ENCODE results near the gene USP32.

Gene USP32

GRCh38 chr17:60392042-60392844 is at the start of gene USP32:
USP32 (minus strand) TSS chr17:60392133; CDS start chr17:60391939, 194 bp downstream.
- TF ChIP-seq EZH2 (IDR thresholded peaks at IDR 0.05; ENCODE audit: borderline replicate concordance, low read length) (no peak), CTCF (IDR thresholded peaks at IDR 0.05; ENCODE audit: low read length) (no peak; the same call in 1 of the 2 replicates)
- no peaks in the 10 kb centered on the region for H4K20me1 ChIP-seq (ENCODE audit: insufficient read depth, low read length)
- peak within 1 kb of the TSS; percentile 99 for H3K4me2 ChIP-seq (ENCODE audit: low read length)
- no peaks in the 10 kb centered on the region for H3K36me3 ChIP-seq (ENCODE audit: insufficient read depth, low read length)
- H3K4me3 ChIP-seq (ENCODE audit: low read depth, low read length, poor library complexity, severe bottlenecking), result peak within 1 kb of the TSS; percentile 90
- H3K27ac ChIP-seq (ENCODE audit: low read depth, low read length, poor library complexity, severe bottlenecking), result peak within 1 kb of the TSS; percentile 46
- H3K9me2 ChIP-seq (ENCODE audit: low read depth, low read length), result no peaks in the 10 kb centered on the region
- H3K4me1 ChIP-seq (ENCODE audit: insufficient read depth, low read length, severe bottlenecking), result peaks cover 27% of the 10 kb centered on the region
- 0 out of 2 replicates have a peak within 1 kb of the TSS, but pooled peaks have one; percentile 3 for H2AFZ ChIP-seq (ENCODE audit: low read length)
- H3K9ac ChIP-seq (ENCODE audit: low read length), result peak within 1 kb of the TSS; percentile 88
- peaks cover 13% of the 10 kb centered on the region for H3K79me2 ChIP-seq (ENCODE audit: insufficient read depth, low read length)
- no peaks in the 10 kb centered on the region for H3K9me3 ChIP-seq (ENCODE audit: low read length)
- peaks cover 5% of the 10 kb centered on the region; the same call in 1 of the 2 replicates for H3K27me3 ChIP-seq (ENCODE audit: insufficient read depth, low read length)
- no peaks in the 10 kb centered on the region; the same call in 1 of the 2 replicates for H3F3A ChIP-seq (ENCODE audit: insufficient read depth, low read length)

GRCh38 chr17:60439501-60439900 is 47.6 kb upstream of the USP32 start:
- Histone ChIP-seq H3K9ac (ENCODE audit: low read length) (no peak overlapping the region), H3K4me2 (ENCODE audit: low read length) (peak overlapping the region; percentile 9; the same call in 1 of the 2 replicates), H3K27ac (ENCODE audit: low read depth, low read length, poor library complexity, severe bottlenecking) (peak overlapping the region; percentile 41), H3K9me3 (ENCODE audit: low read length) (no peaks in the 10 kb centered on the region), H4K20me1 (ENCODE audit: insufficient read depth, low read length) (no peaks in the 10 kb centered on the region), H3K4me1 (ENCODE audit: insufficient read depth, low read length, severe bottlenecking) (peaks cover 36% of the 10 kb centered on the region), H3K9me2 (ENCODE audit: low read depth, low read length) (no peaks in the 10 kb centered on the region), H3K79me2 (ENCODE audit: insufficient read depth, low read length) (no peaks in the 10 kb centered on the region), H3F3A (ENCODE audit: insufficient read depth, low read length) (no peaks in the 10 kb centered on the region), H2AFZ (ENCODE audit: low read length) (0 out of 2 replicates have a peak overlapping the region, but pooled peaks have one; percentile 89), H3K36me3 (ENCODE audit: insufficient read depth, low read length) (no peaks in the 10 kb centered on the region), H3K4me3 (ENCODE audit: low read depth, low read length, poor library complexity, severe bottlenecking) (no peak overlapping the region), H3K27me3 (ENCODE audit: insufficient read depth, low read length) (no peaks in the 10 kb centered on the region)
- TF ChIP-seq CTCF (IDR thresholded peaks at IDR 0.05; ENCODE audit: low read length) (no peak), EZH2 (IDR thresholded peaks at IDR 0.05; ENCODE audit: borderline replicate concordance, low read length) (no peak)

GRCh38 chr17:60436676-60437075 is 44.7 kb upstream of the USP32 start:
- Histone ChIP-seq H4K20me1 (ENCODE audit: insufficient read depth, low read length) (no peaks in the 10 kb centered on the region), H3K27me3 (ENCODE audit: insufficient read depth, low read length) (no peaks in the 10 kb centered on the region; the same call in 1 of the 2 replicates), H3K9ac (ENCODE audit: low read length) (no peak overlapping the region), H3K27ac (ENCODE audit: low read depth, low read length, poor library complexity, severe bottlenecking) (peak overlapping the region; percentile 92), H3K9me3 (ENCODE audit: low read length) (peaks cover 10% of the 10 kb centered on the region), H3K4me1 (ENCODE audit: insufficient read depth, low read length, severe bottlenecking) (peaks cover 36% of the 10 kb centered on the region), H3K36me3 (ENCODE audit: insufficient read depth, low read length) (no peaks in the 10 kb centered on the region; the same call in 1 of the 2 replicates), H2AFZ (ENCODE audit: low read length) (0 out of 2 replicates have a peak overlapping the region, but pooled peaks have one; percentile 22), H3K79me2 (ENCODE audit: insufficient read depth, low read length) (no peaks in the 10 kb centered on the region), H3F3A (ENCODE audit: insufficient read depth, low read length) (no peaks in the 10 kb centered on the region), H3K4me2 (ENCODE audit: low read length) (no peak overlapping the region), H3K4me3 (ENCODE audit: low read depth, low read length, poor library complexity, severe bottlenecking) (no peak overlapping the region), H3K9me2 (ENCODE audit: low read depth, low read length) (no peaks in the 10 kb centered on the region)
- TF ChIP-seq EZH2 (IDR thresholded peaks at IDR 0.05; ENCODE audit: borderline replicate concordance, low read length) (no peak), CTCF (IDR thresholded peaks at IDR 0.05; ENCODE audit: low read length) (no peak)

All from OCI-LY1 (cell line).